A549 (cell line): ENCODE results near the gene TRIM73.
"Not testable (repeated sequence)": the region's sequence is repeated elsewhere in the genome, so short reads cannot be mapped to it uniquely, and the experiment has no call there.

Experiments
- ATOH8 ChIP-seq: fragments of 250-450 bp; sonication (Bioruptor Pico); IDR thresholded peaks from 2 replicates; pipeline ENCODE4 v1.5.0; 2020; ENCODE audit warnings: low read depth, mild to moderate bottlenecking, moderate library complexity
- BHLHE40 ChIP-seq: IDR thresholded peaks from 2 replicates; pipeline ENCODE4 v1.6.1; 2012; ENCODE audit warnings: low read depth, low read length, inconsistent platforms
- CBX8 ChIP-seq: fragments of 200-600 bp; sonication (generic); IDR thresholded peaks from 2 replicates; pipeline ENCODE4 v1.6.1; 2016
- CHD2 ChIP-seq: fragments of 150-350 bp; IDR thresholded peaks from 2 replicates; pipeline ENCODE4 v1.6.1; 2014; ENCODE audit warnings: low read length; ENCODE audit not compliant: partially characterized antibody
- CTCF ChIP-seq: fragments of >200 bp; sonication (Bioruptor Twin); formaldehyde crosslinking; IDR thresholded peaks from 3 replicates; pipeline ENCODE4 v1.5.1; 2016
- HMGXB4 ChIP-seq: fragments of 250-450 bp; sonication (Bioruptor Pico); IDR thresholded peaks from 2 replicates; pipeline ENCODE4 v1.5.0; 2021; ENCODE audit warnings: mild to moderate bottlenecking, moderate library complexity, borderline replicate concordance
- MAX ChIP-seq: IDR thresholded peaks from 2 replicates; pipeline ENCODE4 v1.6.1; 2012
- MYC ChIP-seq: IDR thresholded peaks from 2 replicates; pipeline ENCODE4 v1.6.1; 2012; ENCODE audit warnings: mild to moderate bottlenecking, inconsistent platforms, low read length, improper control_type of control experiment, borderline replicate concordance
- NR3C1 ChIP-seq: fragments of >200 bp; sonication (Bioruptor Twin); formaldehyde crosslinking; IDR thresholded peaks from 3 replicates; pipeline ENCODE4 v1.6.1; 2017
- PBX3 ChIP-seq: IDR thresholded peaks from 2 replicates; pipeline ENCODE4 v1.6.1; 2012
- POLR2A ChIP-seq: IDR thresholded peaks from 2 replicates; pipeline ENCODE4 v1.6.1; 2012; ENCODE audit warnings: mild to moderate bottlenecking, low read length
- SMC3 ChIP-seq: fragments of >200 bp; sonication (Bioruptor Twin); formaldehyde crosslinking; IDR thresholded peaks from 3 replicates; pipeline ENCODE4 v1.6.1; 2018; ENCODE audit warnings: inconsistent platforms
- TP53 ChIP-seq: fragments of 250-450 bp; sonication (Bioruptor Pico); IDR thresholded peaks from 2 replicates; pipeline ENCODE4 v1.5.0; 2021; ENCODE audit warnings: mild to moderate bottlenecking, moderate library complexity

- TF ChIP-seq MAX; CHD2; SMC3; TP53; BHLHE40; ATOH8; POLR2A; CBX8; CTCF; HMGXB4 (CRISPR knock-in tag); MYC; NR3C1; PBX3: not testable (repeated sequence)
These were observed 3.6 kb downstream of the TRIM73 start for GRCh38 chr7:75398771-75399700.
